ENCODE results near the gene IL10RA.
A peak's percentile ranks its signal among the peaks of the same experiment; 100 is the strongest.

Gene IL10RA

GRCh38 chr11:117996058-117996457 lies 9.9 kb downstream of the IL10RA start:
- Histone ChIP-seq H4K20me1 (ENCODE audit: insufficient read depth, low read length) (peaks cover 56% of the 10 kb centered on the region), H3K4me1 (ENCODE audit: low read length) (peaks cover 98% of the 10 kb centered on the region), H3K27me3 (ENCODE audit: low read depth, low read length) (no peaks in the 10 kb centered on the region), H3K4me2 (ENCODE audit: low read length) (peak overlapping the region; percentile 6; the same call in 1 of the 2 replicates), H3K79me2 (ENCODE audit: low read length) (peaks cover 87% of the 10 kb centered on the region), H3K9ac (ENCODE audit: low read length) (no peak overlapping the region), H3K36me3 (replicated peaks; ENCODE audit: low read depth, low read length) (peaks cover 96% of the 10 kb centered on the region), H3K4me3 (ENCODE audit: low read length) (no peak overlapping the region), H2AFZ (ENCODE audit: low read depth, low read length) (no peak overlapping the region), H3K27ac (ENCODE audit: low read length) (peak overlapping the region; percentile 95), H3K9me3 (ENCODE audit: insufficient read depth, low read length) (no peaks in the 10 kb centered on the region)
- no peak for TF ChIP-seq EZH2phosphoT487 (IDR thresholded peaks at IDR 0.05; ENCODE audit: low read depth)
- no peak for TF ChIP-seq CTCF (IDR thresholded peaks at IDR 0.05; ENCODE audit: low read depth, low read length)

GRCh38 chr11:117997406-117997805 lies 11.2 kb downstream of the IL10RA start:
- H2AFZ ChIP-seq (ENCODE audit: low read depth, low read length): no peak overlapping the region
- H3K4me2 ChIP-seq (ENCODE audit: low read length): peak overlapping the region; percentile 46
- H3K27ac ChIP-seq (ENCODE audit: low read length): peak overlapping the region; percentile 95
- H3K9ac ChIP-seq (ENCODE audit: low read length): peak overlapping the region; percentile 50
- H3K4me1 ChIP-seq (ENCODE audit: low read length): peaks cover 98% of the 10 kb centered on the region
- H3K27me3 ChIP-seq (ENCODE audit: low read depth, low read length): no peaks in the 10 kb centered on the region
- no peaks in the 10 kb centered on the region for H3K9me3 ChIP-seq (ENCODE audit: insufficient read depth, low read length)
- H3K36me3 ChIP-seq (replicated peaks; ENCODE audit: low read depth, low read length): peaks cover 96% of the 10 kb centered on the region
- peaks cover 43% of the 10 kb centered on the region for H4K20me1 ChIP-seq (ENCODE audit: insufficient read depth, low read length)
- peaks cover 74% of the 10 kb centered on the region for H3K79me2 ChIP-seq (ENCODE audit: low read length)
- no peak overlapping the region for H3K4me3 ChIP-seq (ENCODE audit: low read length)
- no peak for TF ChIP-seq CTCF (IDR thresholded peaks at IDR 0.05; ENCODE audit: low read depth, low read length)
- no peak for TF ChIP-seq EZH2phosphoT487 (IDR thresholded peaks at IDR 0.05; ENCODE audit: low read depth)

- Histone ChIP-seq H3K27me3 (ENCODE audit: low read depth, low read length) (no peaks in the 10 kb centered on the region), H3K4me1 (ENCODE audit: low read length) (peaks cover 98% of the 10 kb centered on the region), H3K36me3 (replicated peaks; ENCODE audit: low read depth, low read length) (peaks cover 96% of the 10 kb centered on the region), H3K9ac (ENCODE audit: low read length) (peak overlapping the region; percentile 72), H2AFZ (ENCODE audit: low read depth, low read length) (no peak overlapping the region), H3K4me2 (ENCODE audit: low read length) (peak overlapping the region; percentile 46), H3K79me2 (ENCODE audit: low read length) (peaks cover 68% of the 10 kb centered on the region), H3K9me3 (ENCODE audit: insufficient read depth, low read length) (no peaks in the 10 kb centered on the region), H4K20me1 (ENCODE audit: insufficient read depth, low read length) (peaks cover 37% of the 10 kb centered on the region), H3K4me3 (ENCODE audit: low read length) (peak overlapping the region; percentile 17), H3K27ac (ENCODE audit: low read length) (peak overlapping the region; percentile 95)
- TF ChIP-seq EZH2phosphoT487 (IDR thresholded peaks at IDR 0.05; ENCODE audit: low read depth) (no peak), CTCF (IDR thresholded peaks at IDR 0.05; ENCODE audit: low read depth, low read length) (no peak)
Measured at GRCh38 chr11:117997823-117998579, 11.8 kb downstream of the IL10RA start.

GRCh38 chr11:117998664-117999353 lies 12.6 kb downstream of the IL10RA start:
- H3K27me3 ChIP-seq (ENCODE audit: low read depth, low read length): no peaks in the 10 kb centered on the region
- H4K20me1 ChIP-seq (ENCODE audit: insufficient read depth, low read length): peaks cover 29% of the 10 kb centered on the region
- H2AFZ ChIP-seq (ENCODE audit: low read depth, low read length): no peak overlapping the region
- peak overlapping the region; percentile 72 for H3K9ac ChIP-seq (ENCODE audit: low read length)
- H3K4me3 ChIP-seq (ENCODE audit: low read length): peak overlapping the region; percentile 17
- TF ChIP-seq EZH2phosphoT487 (IDR thresholded peaks at IDR 0.05; ENCODE audit: low read depth) (no peak), CTCF (IDR thresholded peaks at IDR 0.05; ENCODE audit: low read depth, low read length) (no peak)
- peaks cover 60% of the 10 kb centered on the region for H3K79me2 ChIP-seq (ENCODE audit: low read length)
- H3K4me2 ChIP-seq (ENCODE audit: low read length): peak overlapping the region; percentile 35
- H3K4me1 ChIP-seq (ENCODE audit: low read length): peaks cover 92% of the 10 kb centered on the region
- peaks cover 96% of the 10 kb centered on the region for H3K36me3 ChIP-seq (replicated peaks; ENCODE audit: low read depth, low read length)
- peak overlapping the region; percentile 95 for H3K27ac ChIP-seq (ENCODE audit: low read length)
- no peaks in the 10 kb centered on the region for H3K9me3 ChIP-seq (ENCODE audit: insufficient read depth, low read length)

Measured in OCI-LY3 (cell line).